Tibial nerve (tissue), 3 donors: ENCODE results near the gene CDKN2B-AS1.

ENCODE experiments used
- CTCF ChIP-seq, 5 experiments: fragments of 200-600 bp in 3 of 5; fragments of 450-650 bp in 2 of 5; sonication (generic) in 3 of 5; IDR thresholded peaks; one replicate each; pipeline ENCODE4 v1.5.1; 2016 to 2019; ENCODE audit warnings: antibody characterized with exemption in 5 of 5, mild to moderate bottlenecking in 3 of 5, moderate library complexity in 2 of 5
- POLR2A ChIP-seq, 2 donors: fragments of 450-650 bp; IDR thresholded peaks; one replicate each; pipeline ENCODE4 v1.6.1; 2017; ENCODE audit warnings: antibody characterized with exemption in 2 of 2, mild to moderate bottlenecking in 2 of 2, moderate library complexity in 2 of 2

- TF ChIP-seq POLR2A (IDR thresholded peaks at IDR 0.05) (no peak), CTCF (IDR thresholded peaks at IDR 0.05) (no peak)
Observed at GRCh38 chr9:22088717-22089061, 94.1 kb downstream of the CDKN2B-AS1 start.
